Midbrain (tissue), 1 donor: ENCODE results near the gene PLK5.
"Not testable (repeated sequence)": the region's sequence is repeated elsewhere in the genome, so short reads cannot be mapped to it uniquely, and the experiment has no call there.

Experiments used
- DNase-seq: peaks from one replicate; lab custom pipeline; 2025; lab: John Stamatoyannopoulos, UW

The PLK5 gene

DNA sequence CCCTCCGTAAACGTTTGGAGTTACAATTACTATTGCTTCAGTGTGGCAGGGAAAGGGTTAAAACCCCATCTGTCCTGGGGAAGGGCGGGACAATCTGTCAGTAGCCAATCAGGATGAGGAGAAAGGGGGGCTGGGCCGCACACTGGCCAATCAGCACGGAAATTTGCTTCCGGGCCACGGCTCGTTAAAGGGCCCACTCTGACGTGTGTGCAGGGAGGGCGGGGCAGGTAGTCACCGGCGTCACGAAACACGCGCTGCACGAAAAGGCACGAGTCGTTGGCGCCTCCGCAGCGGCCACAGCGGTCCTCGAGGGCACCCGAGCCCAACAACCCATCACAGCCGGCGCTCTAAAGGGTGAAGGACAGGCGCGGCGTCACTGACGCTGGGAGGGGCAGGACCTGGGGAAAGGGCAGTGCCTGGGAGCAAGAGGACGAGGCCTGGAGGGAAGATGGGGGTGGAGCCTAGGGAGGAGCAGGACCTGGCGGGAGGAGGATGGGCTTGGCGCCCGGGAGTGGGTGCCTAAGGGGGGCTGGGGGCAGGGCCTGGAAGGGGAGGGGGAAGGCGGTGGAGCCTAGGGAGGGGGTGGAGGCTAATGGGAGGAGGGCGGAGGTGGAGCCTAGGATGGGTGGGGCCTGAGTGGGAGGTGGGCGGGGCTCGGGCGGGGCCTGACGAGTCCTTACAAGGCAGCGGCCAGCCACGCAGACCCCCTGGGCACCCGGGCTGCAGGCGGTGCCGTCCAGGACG is 15.9 kb upstream of the PLK5 start:
- peak; percentile 94 for DNase-seq

DNA sequence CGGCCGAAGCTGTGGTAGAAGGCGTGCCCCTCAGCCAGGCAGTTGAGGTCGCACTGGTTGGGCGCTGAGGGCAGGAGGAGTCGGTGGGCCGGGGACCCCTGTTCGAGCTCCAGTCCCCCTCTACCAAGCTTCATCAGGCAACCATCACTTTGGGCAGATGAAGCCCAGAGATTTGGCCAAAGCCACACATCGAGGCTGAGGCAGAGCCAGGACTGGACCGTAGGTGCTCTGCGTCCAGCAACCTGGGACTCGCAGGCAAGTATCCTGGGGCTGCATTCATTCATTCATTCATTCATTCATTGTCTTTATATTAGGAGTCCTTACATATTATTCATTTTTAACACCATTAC is 15.4 kb upstream of the PLK5 start:
- no peak for DNase-seq

DNA sequence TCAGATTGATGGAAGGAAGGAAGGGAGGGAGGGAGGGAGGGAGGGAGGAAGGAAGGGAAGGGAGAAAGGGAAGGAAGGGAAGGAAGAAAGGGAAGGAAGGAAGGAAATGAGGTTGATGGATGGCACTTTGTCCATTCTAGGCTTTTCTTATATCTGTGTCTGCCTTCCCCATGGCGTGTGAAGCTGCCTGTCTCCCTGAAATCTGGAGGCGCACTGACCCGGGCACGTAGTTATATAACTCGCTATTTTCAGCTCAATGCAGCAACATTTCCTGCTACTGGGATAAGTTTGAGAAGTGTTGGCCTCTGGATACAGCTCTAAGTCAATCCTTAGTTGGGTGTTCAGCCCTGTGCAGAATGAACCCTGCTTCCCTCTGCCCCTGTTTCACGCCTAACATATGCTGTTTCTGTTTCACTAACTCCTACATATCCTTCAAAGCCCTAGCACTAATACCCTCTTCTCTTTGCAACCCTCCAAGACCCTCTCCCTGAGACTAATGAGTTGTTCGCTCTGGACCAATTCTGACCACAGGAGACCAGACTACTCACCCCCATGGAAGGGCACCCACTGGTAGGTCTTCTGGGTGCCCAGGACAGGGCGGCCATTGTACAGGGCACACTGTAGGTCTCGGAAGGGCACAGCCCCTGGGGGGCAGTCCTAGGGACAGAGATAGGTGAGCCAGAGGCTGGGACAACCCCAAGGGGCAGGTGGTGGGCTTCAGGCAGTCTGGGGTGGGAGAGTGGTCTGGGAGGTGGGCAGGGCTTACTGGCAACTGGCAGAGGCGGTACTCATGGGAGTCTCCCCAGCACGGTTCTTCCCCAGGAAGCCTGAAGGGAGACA is 14.1 kb upstream of the PLK5 start:
- no peak for DNase-seq

DNA sequence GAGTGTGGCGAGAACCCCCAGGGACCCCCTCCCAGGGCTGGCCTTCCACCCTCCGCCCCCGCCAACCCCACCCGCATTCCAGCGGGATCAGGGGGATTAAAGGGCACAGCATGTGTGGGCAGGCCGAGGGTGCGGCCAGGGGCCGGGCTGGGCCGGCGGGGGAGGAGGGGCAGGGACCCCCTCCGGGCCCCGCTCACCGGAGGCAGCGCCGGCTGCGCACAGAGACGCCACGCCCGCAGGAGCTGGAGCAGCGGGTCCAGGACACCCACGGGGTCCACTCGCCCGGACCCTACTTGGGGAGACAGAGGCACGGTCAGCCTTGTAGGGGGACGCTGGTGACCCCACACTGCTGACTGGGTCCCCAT is 13.5 kb upstream of the PLK5 start:
- DNase-seq: no peak

DNA sequence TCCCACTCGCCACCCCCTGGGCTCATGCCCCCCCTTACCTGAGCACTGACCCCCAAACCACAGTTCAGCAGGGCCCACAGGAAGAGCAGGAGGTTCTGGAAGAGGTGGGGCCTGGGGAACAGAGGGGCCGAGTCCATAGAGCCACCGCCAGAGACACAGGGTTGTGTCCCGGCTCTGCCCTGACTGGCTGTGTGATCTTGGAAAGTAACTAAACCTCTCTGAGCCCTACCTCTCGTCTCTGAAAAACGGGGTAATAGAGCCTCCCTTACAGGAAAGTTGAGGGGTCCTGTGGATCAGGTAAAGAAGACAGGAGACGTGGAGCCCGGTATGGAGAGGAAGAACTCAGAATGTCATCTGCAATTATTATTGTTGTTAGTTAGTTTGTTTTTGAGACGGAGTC is 13.1 kb upstream of the PLK5 start:
- DNase-seq: no peak

DNA sequence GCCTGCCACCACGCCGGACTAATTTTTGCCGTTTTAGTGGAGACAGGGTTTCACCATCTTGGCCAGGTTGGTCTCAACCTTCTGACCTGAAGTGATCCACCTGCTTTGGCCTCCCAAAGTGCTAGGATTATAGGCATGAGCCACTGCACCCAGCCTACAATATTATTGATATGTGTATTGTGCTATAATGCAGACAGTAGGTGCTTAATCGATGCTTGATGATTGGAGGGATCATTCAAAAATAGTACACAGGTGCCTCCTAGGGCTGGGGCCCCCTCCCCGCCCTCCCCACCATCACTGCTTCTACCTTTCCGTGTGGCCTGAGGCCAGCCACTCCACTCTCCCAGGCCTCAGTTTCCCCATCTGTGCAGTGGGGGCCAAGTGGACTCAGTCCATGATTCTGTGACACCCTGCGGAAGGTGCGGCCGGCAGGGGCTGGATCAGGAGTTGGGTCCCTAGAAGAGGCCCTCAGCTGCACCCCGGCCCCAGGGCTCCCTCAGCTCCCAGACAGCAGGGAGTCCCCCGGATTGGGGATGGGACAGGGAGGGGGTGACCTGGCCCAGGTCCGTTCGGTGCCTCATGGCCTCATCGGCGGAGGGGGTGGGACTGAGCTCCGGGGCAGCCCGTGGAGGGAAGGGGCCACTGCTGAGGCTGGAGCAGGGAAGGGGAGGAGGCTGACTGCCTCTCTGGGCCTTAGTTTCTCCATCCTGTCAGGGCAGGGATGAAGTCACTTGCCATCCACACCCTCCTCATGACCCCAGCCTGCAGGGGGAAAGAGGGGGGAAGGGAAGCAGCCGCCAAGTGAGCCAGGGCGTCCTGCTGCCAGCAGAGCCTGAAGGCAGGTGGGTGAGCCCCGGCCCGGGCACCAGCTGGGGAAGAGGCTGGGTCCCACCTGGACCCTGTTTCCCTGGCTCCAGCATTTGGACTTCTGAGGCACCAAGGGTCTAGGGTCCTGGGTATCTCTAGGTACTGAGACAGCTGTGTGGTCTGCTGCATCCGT is 12.3 kb upstream of the PLK5 start:
- no peak for DNase-seq

DNA sequence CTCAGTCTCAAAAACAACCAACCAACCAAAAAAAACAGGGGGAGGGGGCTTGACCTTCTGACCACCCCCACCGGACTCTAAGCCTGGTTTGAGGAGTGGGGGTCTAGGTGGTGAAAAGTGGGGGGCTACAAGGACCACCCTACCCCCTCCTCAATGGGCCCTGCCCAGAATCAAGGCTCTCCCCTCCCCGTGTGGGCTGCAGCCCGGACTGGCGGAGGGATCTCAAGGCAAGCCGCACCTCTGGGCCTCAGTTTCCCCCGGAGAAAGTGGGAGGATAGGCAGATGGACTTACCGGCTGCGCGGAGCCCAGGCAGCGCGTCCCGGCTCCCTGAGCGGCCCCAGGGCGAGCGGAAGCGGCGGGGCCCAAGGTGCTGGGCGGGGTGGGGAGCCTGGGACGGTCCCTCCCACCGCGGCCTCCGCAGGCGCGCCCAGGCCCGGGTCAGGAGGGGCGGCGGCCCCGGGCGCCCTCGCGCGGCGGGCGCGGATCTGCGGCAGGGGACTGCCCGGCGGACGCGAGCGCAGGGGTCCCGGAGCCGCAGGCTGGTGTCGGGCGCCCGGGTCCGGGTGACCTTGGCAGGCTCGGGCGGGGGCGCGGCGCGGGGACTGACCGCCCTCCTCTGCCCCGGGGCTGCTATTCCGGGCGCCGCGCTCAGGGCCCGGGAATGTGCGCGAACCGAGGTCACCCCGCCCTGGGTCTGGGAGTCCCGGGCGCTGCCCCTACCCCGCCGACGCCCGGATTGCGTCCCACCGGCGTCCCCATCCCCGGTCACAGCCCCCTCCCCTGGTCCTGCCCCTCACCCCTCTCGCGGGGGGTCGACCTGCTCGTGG is 11.0 kb upstream of the PLK5 start, which contains the start of gene ADAMTSL5:
ADAMTSL5 (minus strand) TSS at position 349 of the 828 bp plus-strand sequence. CDS start 2,076 bp downstream, outside the sequence.
- DNase-seq: no peak

DNA sequence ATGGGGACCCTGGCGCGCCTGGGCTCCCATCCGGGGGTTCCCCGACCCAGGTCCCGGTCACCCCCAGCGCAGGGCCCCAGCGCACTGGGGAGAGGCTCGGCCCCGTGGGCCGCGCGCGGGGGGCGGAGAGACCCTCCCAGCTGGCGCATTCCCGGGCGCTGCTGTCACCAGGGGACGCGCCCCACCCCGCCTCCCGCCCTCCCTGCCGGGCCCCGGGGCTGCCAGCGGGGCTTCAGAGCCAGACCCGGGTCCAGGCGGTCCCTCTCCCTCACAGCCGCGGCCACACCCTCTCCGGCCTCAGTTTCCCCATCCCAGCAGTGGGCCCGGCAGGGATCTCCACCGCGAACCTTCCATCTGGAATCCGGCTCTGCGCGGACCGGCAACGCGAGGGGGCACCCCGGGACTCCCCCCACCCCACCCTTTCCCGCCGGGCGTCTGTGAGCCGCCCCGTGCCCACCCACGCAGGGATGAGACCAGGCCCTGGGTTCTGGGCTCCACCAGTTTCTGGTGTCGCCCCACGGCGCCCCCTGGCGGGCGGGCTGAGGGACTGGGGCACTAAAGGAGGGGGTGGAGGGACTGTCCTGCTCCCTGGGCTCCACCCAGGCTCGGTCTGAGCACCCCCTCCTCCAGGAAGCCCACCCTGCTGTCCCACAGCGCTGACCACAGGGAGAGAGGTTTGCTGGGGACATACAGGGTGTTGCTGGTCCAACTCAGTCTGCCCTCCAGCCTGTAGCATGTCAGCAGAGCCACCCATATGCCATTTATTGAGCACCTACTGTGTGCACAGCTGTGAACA is 10.2 kb upstream of the PLK5 start:
- DNase-seq: no peak

DNA sequence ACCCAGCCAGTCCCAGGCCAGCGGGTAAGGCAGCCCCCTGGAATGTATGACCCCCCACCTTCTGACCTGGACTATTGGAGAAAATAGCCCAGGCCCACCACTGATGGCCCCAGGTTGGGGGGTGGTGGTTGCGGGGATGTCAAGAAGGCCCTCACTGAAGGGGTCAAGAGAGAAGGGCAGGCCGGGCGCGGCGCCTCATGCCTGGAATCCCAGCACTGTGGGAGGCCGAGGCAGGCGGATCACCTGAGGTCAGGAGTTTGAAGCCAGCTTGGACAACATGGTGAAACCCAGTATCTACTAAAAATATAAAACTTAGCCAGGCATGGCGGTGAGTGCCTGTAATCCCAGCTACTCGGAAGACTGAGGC is 9.6 kb upstream of the PLK5 start:
- no peak for DNase-seq

DNA sequence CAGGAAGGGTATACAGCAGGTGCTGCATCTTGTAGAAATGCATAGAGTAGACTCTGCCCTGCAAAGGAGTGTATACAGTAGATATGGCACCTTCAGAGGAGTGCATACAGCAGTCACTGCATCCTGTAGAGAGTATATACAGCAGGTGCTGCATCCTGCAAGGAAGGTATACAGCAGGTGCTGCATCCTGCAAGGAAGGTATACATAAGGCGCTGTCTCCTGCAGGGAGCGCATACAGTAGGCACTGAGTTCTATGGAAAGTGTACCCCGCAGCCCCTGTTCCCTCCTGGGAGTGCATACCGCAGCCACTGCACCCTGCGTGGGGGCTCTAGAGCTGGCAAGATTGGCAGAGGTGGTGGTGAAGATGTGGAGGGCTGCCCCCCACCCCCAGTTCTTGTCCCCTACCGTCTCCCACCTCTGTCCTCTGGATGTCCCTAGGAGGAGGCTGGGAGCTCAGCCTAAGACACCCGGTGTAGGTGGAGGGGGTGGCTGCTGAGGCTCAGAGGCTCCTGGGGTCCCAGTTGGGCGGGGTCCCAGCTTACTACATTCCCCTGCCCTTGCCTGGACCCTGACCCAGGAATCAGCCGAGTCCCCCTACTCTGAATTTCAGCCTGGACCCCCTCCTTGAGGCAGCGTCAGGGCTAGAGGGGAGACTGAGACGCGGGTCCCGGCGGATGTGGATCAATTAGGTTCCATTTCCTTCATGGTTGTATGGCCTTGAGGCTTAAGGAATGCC is 8.7 kb upstream of the PLK5 start:
- DNase-seq: no peak

DNA sequence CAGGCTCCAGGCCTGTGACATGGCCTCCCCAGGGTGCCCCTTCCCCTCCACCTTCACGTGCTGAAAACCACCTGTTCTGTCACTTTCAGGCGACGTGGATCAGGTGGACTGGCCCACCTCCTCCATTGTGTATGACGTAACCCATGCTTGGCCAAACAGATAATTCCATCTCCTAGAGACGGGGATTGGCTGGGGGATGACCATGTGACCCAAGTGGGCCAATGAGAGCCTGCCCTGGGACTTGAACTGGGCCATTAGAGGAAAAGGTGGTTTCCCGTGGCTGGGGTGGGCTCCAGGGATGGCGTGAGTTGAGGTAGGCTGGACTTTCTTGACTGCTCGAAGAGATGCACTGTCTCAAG is 7.5 kb upstream of the PLK5 start:
- no peak for DNase-seq

DNA sequence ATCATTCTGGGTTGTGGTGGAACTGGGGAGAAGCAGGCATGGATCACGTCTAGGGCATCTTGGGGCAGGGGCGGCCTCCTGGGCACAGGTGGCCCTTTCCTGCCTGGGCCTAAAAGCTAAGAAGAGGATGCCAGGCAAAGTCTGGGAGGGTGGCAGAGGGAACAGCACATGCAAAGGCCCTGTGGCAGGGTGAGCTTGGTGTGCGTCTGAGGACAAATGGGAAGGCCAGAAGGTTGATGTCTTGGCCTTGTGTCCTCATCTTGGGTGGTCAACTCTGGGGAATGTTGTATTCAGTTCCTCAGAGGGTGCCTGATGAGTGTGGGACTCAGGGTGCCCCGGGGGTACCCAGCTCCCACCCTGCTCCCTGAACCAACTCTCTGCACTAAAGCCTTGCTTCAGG is 5.4 kb upstream of the PLK5 start:
- no peak for DNase-seq

DNA sequence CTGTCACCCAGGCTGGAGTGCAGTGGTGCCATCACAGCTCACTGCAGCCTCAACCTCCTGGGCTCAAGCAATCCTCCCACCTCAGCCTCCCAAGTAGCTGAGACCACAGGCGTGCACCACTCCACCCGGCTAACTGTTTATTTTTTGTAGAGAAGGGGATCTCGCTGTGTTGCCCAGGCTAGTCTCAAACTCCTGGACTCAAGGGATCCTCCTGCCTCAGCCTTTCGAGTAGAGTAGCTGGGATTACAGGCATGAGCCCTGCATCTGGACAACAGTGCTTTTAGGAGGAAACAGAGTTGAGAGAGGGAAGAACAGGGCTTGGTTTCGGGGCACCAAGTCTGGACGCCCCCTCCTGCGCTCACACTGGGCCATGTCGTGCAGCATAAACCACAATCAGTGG is 4.1 kb upstream of the PLK5 start:
- DNase-seq: not testable (repeated sequence)

DNA sequence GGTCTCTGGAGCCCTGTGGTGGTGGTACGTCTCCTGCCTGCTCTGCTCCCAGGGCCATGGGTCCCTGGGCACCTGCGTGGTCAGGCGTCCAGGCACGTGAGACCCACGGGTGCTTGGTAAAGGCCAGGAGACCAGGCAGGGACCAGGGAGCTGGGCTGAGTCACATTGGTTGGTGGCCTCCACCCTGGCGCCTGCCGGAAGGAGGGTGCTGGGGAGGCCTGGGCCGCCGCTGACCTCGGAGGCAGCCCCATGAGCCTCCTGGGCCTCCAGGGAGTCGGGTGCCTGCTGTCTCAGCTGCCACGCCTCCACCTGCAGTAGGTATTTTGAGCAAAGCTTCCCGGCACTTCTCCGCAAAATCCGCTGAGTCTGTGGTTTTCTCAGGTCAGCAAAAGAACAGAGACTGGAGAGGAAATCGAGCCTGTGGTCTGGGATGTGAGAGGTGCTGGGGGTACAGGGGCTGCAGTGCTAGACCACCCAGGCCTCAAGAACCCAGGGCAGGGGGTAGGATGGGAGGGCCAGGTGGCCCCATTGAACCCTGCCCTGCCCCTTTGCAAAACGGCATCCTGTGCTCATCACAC is 3.6 kb upstream of the PLK5 start:
- DNase-seq: no peak

DNA sequence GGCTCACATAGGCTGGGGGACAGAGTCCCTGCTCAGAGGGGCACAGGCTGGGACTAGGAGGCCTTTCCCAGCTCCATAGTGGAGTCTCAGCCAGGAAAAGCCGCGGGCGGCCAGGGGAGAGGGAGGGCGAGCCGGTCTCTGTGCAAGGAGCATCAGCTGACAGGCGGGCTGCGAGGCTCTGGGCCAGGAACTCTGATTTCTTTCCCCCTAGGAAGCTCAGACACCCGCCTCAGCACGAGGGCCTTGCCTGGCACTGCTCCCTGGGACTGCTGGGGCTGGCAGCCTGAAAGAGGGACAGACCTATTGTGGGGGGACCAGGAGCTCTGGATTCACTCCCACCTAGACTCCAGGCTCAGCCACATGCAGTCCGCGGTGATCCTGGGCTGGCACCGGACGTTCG is 2.2 kb upstream of the PLK5 start:
- peak; percentile 79 for DNase-seq

DNA sequence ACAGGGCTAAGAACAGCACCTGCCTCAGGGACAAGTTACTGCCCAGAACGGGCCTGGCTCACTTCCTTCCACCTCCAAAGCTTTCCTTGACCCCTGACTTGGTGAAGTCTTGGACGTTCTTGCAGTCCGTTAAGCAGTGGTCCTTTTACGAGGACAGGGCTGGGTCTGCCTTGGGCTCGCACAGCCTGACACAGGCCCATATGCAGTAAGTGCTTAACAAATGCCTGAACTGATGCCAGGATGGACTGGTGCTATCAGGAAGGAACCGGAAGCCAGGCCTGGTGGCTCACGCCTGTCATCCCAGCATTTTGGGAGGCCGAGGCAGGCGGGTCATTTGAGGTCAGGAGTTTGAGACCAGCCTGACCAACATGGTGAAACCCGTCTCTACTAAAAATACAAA is 1.8 kb upstream of the PLK5 start:
- no peak for DNase-seq

DNA sequence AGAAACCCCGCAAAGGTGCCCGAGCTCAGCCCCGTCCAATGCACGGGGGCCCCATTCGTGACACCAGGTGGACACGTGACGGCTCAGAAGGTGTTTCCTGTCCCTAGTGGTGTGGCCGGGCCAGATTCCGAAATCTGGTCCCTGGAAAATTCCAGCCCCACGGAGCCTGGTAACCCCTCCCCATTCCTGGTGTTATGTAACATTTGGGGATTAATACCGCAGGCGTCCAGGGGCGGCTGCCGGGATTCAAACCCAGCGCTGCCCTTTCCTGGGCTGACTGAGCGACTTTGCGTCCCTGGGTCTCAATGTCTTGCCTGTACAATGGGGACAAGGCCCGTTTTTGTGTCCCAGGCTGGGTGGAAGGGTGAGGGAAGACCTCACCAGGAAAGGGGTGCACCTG is 1.0 kb upstream of the PLK5 start:
- DNase-seq: peak; percentile 7

DNA sequence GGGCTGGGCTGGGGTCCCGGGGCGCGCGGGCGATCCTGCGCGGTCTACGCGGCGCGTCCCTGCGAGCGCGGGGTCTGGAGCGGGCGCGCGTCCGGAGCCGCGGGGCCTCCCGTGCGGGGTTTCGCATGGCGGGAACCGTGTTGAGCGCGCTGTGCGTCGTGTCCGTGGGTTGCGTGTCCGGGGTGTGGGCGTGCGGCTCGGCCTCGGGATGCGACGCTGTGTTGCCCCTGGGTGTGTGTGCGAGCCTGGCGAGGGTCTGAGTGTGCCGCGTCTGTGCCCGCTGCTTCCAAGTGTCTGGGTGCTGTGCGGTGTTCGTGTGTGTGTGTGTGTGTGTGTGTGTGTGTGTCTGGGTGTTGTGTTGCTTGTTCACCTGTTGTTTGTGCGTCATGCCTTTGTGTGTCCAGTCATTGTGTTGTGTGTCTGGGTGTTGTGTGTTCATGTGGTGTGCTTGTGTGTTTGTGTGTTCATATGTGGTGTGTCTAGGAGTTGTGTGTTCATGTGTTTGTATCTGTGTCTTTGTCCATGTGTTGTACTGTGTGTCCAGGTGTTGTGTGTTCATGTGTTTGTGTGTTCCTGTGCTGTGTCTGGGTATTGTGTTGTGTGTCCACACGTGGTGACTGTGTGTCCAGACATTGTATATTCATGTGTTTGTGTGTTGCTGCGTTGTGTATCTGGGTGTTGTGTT is 552 bp downstream of the PLK5 start:
- no peak for DNase-seq

DNA sequence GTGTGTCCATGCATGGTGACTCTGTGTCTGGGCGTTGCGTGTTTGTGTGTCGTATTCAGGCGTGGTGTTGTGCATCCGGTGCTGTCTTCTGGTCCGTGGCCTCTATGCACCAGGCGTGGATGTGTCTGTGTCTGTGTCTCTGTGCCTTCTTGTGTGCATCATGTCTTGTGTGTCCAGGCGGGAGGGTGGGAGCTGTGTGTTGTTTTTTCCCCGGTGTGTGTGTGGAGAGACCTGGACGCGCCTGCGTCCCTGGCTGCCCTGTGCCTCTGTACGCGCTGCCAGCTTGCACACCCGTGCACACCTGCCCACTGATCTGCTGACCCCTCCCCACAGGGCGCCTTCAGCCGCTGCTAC is 1.1 kb downstream of the PLK5 start:
- no peak for DNase-seq
